HG02610 (cell line): ENCODE results near the gene KCNK5.

Experiments
- ATAC-seq: cut with Tn5 transposase; IDR thresholded peaks from one replicate; pipeline ENCODE4 v1.9.1; 2021; ENCODE audit warnings: mild to moderate bottlenecking, moderate library complexity; ENCODE audit not compliant: unreplicated experiment

KCNK5 gene

GRCh38 chr6:39199231-39199940 is 29.9 kb downstream of the KCNK5 start:
- ATAC-seq: no peak

- ATAC-seq: no peak
These were observed 30.7 kb downstream of the KCNK5 start for GRCh38 chr6:39198528-39198927.

- no peak for ATAC-seq
These were observed 31.3 kb downstream of the KCNK5 start for GRCh38 chr6:39197922-39198500.

- ATAC-seq: no peak
These were observed 31.8 kb downstream of the KCNK5 start for GRCh38 chr6:39197521-39197920.

- ATAC-seq: no peak
These were observed 32.6 kb downstream of the KCNK5 start for GRCh38 chr6:39196673-39197091.

GRCh38 chr6:39195792-39196385 is 33.4 kb downstream of the KCNK5 start:
- no peak for ATAC-seq

GRCh38 chr6:39194466-39194865 is 34.8 kb downstream of the KCNK5 start:
- ATAC-seq: no peak

GRCh38 chr6:39193201-39193791 is 36.0 kb downstream of the KCNK5 start:
- no peak for ATAC-seq

- ATAC-seq: no peak
These were observed 36.5 kb downstream of the KCNK5 start for GRCh38 chr6:39192736-39193135.

- no peak for ATAC-seq
These were observed 37.9 kb downstream of the KCNK5 start for GRCh38 chr6:39191236-39191930.

GRCh38 chr6:39190545-39191235 is 38.6 kb downstream of the KCNK5 start:
- ATAC-seq: no peak

- no peak for ATAC-seq
These were observed 39.2 kb downstream of the KCNK5 start for GRCh38 chr6:39189915-39190544.

GRCh38 chr6:39189131-39189530 is 40.1 kb downstream of the KCNK5 start:
- no peak for ATAC-seq

- ATAC-seq: no peak
These were observed 40.7 kb downstream of the KCNK5 start for GRCh38 chr6:39188571-39188970.

GRCh38 chr6:39188098-39188450 is 41.2 kb downstream of the KCNK5 start:
- no peak for ATAC-seq

GRCh38 chr6:39184906-39185580 is 44.2 kb downstream of the KCNK5 start:
- no peak for ATAC-seq

- ATAC-seq: no peak
These were observed 46.7 kb downstream of the KCNK5 start for GRCh38 chr6:39182604-39183003.

GRCh38 chr6:39181826-39182225 is 47.4 kb downstream of the KCNK5 start:
- ATAC-seq: no peak

GRCh38 chr6:39181333-39181732 is 47.9 kb downstream of the KCNK5 start:
- no peak for ATAC-seq

GRCh38 chr6:39178804-39179203 is 50.5 kb downstream of the KCNK5 start:
- ATAC-seq: no peak
